RCC 7860 (cell line): ENCODE data around the gene PCSK4.
"Not testable (repeated sequence)": the region's sequence is repeated elsewhere in the genome, so short reads cannot be mapped to it uniquely, and the experiment has no call there.

ENCODE experiments used
- DNase-seq: peaks from one replicate; pipeline ENCODE4 v3.0.0-alpha.2; 2015; ENCODE audit warnings: low spot score
- FAIRE-seq: peaks from 2 replicates; lab custom pipeline; 2012; peaks lifted over from hg19 to GRCh38; lab: Jason Lieb, UNC

PCSK4 gene

DNA sequence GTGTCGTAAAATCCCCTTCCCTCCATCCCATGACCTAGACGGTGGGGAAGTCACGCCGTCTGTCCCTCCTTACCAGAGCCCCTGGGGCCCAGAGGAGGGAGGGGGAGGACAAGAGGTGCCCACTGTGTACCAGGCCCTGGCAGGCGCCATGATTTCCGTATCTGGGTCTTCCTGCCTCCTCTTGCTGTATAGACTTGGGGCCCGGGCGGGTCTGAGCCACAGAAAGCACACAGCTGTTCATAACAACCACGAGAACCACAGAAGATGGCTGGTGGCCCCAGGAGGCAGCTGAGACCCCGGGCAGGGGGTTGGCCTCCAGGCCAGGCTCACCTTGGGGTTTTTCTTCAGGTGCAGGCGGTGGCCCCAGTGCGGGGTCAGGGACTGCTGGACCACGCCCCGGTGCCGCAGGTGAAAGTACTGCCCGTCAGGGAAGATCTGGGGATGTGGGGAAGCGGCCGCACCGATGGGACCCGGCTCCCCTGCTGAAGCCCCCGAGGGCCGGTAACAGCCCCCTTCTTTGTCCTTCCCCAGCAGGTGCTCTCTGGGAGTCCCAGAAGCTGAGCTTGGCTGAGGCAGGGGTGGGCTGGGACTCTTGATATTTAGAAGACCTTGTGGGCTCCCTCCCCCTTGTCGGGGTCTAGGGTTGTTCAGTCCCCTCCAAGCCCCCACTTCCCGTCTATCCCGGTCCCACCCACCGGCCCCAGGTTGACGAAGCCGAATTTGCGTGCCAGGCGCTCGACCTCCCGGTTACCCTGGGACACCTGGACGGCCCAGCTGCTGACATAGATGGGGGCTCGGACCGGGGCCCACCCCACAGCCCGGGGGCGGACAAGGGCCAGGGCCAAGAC is 463 bp downstream of the PCSK4 start:
- no peak for FAIRE-seq
- no peak for DNase-seq

DNA sequence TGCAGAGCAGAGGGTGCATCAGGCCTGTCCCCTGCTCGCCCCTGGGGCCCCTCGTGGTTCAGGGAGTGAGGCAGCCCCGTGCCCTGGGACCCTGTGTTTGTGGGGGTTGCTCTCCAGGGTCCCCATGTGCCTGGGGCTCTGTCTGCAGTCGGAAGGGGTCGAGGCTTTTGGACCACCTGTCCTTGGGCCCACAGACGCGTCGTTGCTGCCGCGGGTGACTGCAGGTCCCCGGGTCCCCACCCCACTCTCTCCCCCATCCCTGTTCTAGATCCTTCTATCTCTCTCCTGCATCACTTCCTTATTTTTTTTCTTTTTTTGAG is 1.9 kb downstream of the PCSK4 start:
- FAIRE-seq (no peak), DNase-seq (no peak)

DNA sequence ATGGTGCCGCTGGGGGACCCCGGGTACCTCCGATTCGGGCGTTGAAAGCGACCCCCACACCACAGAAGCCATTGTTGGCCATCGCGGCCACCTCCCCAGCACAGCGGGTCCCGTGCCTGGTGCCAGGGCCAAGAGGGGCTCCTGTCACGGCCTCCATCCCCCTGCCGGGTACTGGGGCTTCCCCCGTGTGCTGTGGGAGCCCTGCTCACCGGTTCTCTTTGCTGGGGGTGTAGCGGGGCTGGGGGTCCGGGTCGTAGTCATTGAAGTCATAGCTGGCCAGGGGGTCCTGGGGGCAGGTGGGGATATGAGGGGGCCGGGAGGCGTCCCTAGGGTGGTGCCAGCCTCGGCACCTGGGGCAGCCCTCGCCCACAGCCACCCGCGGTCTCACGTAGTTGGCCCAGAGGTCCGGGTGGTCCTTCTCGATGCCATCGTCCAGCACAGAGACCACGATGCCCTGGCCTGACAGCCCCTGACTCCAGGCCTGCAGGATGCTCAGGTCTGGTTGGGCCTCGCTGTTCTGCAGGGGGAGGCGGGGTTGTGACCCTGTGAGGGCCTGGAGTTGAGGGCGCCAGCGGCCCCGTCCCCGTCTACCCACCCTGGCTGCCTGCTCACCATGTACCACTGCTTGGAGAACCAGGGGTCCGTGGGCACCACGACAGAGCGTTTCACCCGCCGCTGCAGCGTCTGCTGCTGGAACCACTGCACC is 2.4 kb downstream of the PCSK4 start:
- FAIRE-seq, result no peak
- DNase-seq, result no peak

- FAIRE-seq (no peak), DNase-seq (no peak)
Measured at GRCh38 chr19:1486720-1487575, 3.2 kb downstream of the PCSK4 start.

GRCh38 chr19:1483979-1484428 is 6.1 kb downstream of the PCSK4 start:
- DNase-seq (no peak), FAIRE-seq (no peak)

GRCh38 chr19:1483131-1483978 is 6.8 kb downstream of the PCSK4 start:
- FAIRE-seq, result no peak
- no peak for DNase-seq

GRCh38 chr19:1482361-1483130 is 7.6 kb downstream of the PCSK4 start:
- DNase-seq (no peak), FAIRE-seq (no peak)

GRCh38 chr19:1481893-1482360 is 8.2 kb downstream of the PCSK4 start:
- FAIRE-seq (no peak), DNase-seq (no peak)

DNA sequence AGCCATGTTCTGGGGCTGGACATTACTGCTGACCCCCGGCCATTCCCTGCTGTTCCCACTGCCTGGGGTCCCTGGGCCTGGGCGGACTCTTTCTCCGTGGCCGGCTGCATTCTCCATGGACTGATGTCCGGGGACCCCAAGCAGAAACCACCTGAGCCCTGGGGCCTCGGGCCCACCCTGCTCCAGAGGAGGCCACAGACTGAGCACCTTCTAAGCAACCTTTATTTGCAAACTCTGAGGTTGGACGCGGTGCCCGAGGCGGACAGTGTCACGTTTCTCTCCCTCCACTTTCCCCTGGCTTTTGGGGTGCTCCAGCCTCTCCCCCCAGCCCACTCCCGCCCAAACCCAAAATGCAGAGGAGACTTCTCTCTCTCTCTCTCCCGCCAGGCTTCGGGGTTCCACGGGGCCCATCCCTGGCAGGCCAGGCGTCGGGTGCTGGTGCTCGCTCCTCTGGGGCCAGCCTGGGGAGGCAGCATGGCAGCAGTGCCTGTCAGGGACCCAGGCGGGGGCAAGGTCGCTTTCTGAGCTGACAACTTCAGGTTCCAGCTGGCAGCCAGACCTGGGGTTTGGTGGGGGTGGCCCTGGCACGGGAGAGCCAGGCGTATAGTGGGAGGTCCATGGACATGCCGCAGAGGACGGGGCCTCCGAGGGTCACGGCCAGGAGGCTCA is 8.8 kb downstream of the PCSK4 start:
- DNase-seq, result no peak
- FAIRE-seq, result no peak

GRCh38 chr19:1478934-1479707 is 11.0 kb downstream of the PCSK4 start, which contains the start of gene C19orf25:
Gene C19orf25, minus strand, starts transcription at chr19:1479215. Its CDS starts 312 bp downstream, at chr19:1478903.
- peak; percentile 81 for FAIRE-seq
- peak; percentile 86 for DNase-seq

DNA sequence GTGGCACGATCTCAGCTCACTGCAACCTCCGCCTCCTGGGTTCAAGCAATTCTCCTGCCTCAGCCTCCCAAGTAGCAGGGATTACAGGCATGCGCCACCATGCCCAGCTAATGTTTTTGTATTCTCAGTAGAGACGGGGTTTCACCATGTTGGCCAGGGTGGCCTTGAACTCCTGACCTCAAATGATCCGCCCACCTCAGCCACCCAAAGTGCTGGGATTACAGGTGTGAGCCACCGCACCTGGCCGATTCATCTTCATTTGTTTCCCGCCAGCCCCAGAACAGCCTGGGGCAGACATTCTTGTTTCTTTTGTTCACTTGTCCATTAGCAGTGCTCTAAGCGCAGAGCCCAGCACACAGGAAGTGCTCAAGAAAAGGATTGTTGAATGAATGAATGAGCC is 13.1 kb downstream of the PCSK4 start:
- not testable (repeated sequence) for FAIRE-seq, DNase-seq

DNA sequence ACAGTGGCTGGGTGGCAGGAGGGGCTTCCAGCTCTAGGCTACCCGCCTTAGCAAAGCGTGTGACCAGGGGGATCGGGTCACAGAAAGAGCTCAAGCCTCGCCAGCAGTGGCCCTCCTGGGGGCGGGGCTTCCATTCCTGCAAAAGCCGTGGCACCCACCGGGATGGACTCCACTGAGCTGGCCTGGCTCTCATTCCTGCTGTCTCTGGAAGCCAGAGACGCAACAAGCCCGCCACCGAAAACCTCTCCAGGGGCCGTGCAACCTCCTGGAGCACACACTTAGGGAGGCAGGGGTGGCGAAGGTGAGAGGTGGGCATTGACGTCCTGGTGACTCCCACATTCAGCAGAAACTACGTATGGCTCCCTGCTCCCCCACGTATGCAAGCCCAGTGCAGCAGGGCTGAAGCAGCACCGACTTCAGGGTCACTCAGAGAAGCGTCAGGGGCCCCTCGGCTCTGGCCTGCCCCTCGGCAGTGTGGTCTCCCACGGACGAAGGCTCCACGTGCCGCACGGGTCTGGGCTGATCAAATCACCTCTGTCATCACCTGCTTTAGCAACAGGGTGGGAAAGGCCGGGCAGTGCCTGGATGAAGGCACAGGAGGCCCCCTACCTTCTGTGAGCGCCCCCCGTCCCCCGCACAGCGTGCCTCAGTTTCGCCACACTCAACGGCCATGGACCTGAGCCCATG is 14.3 kb downstream of the PCSK4 start:
- no peak for FAIRE-seq
- no peak for DNase-seq

DNA sequence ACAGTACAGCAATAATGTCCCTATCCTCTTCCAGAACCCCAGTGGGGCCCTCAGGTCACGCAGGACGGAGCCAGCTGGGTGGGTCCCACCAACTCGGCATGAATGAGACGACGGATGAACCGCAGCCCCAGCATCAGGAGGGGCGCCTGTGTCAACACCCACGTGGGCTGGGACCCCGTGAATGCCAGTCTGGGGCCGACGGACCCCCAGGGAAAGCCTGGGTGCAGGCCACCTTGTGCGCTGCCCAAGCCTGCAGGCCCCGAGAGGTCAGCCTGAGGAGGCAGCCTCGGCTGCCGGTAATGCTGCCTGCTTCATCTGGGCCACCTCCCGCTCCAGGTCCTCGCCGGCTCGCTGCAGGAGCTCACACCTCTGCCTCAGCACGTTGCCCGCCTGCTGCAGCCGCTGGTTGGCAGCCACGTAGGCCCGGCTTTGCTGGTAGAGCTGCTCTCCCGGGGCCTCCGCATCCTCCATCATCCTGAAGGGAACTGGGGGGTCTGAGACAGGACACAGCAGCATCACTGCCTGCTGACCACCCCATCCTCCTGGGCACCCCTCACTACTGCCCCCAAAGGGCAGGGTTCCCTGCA is 15.3 kb downstream of the PCSK4 start:
- DNase-seq, result no peak

GRCh38 chr19:1474011-1474764 is 16.0 kb downstream of the PCSK4 start:
- no peak for FAIRE-seq
- no peak for DNase-seq

More for the DNA sequence above, 15.3 kb downstream of the PCSK4 start:
- FAIRE-seq, result no peak

- no peak for FAIRE-seq
- DNase-seq, result no peak
Measured at GRCh38 chr19:1473085-1473851, 16.9 kb downstream of the PCSK4 start.
